HEK293T (cell line): ENCODE measurements around the gene YEATS4.

ENCODE experiments used
- ARNT ChIP-seq: fragments of 450-650 bp; IDR thresholded peaks from 2 replicates; pipeline ENCODE4 v1.6.1; 2017; ENCODE audit warnings: mild to moderate bottlenecking
- BHLHE40 ChIP-seq: fragments of 450-650 bp; IDR thresholded peaks from 2 replicates; pipeline ENCODE4 v1.6.1; 2016; ENCODE audit warnings: mild to moderate bottlenecking, moderate library complexity, borderline replicate concordance
- ELF4 ChIP-seq: fragments of 450-650 bp; IDR thresholded peaks from 2 replicates; pipeline ENCODE4 v1.6.1; 2017; ENCODE audit warnings: antibody characterized with exemption
- FOXA1 ChIP-seq: fragments of 450-650 bp; IDR thresholded peaks from 2 replicates; pipeline ENCODE4 v1.6.1; 2016; ENCODE audit warnings: mild to moderate bottlenecking
- FOXK2 ChIP-seq: fragments of 450-650 bp; IDR thresholded peaks from 2 replicates; pipeline ENCODE4 v1.6.1; 2016; ENCODE audit warnings: mild to moderate bottlenecking
- FOXM1 ChIP-seq: fragments of 450-650 bp; IDR thresholded peaks from 2 replicates; pipeline ENCODE4 v1.6.1; 2017; ENCODE audit warnings: mild to moderate bottlenecking, borderline replicate concordance
- HDGF ChIP-seq: fragments of 450-650 bp; IDR thresholded peaks from 2 replicates; pipeline ENCODE4 v1.6.1; 2017; ENCODE audit warnings: antibody characterized with exemption, borderline replicate concordance
- NFRKB ChIP-seq: fragments of 450-650 bp; IDR thresholded peaks from 2 replicates; pipeline ENCODE4 v1.6.1; 2016; ENCODE audit warnings: mild to moderate bottlenecking, moderate library complexity
- SP1 ChIP-seq: fragments of 450-650 bp; IDR thresholded peaks from 2 replicates; pipeline ENCODE4 v1.6.1; 2017
- SUZ12 ChIP-seq: fragments of 450-650 bp; IDR thresholded peaks from 2 replicates; pipeline ENCODE4 v1.6.1; 2016; ENCODE audit warnings: mild to moderate bottlenecking
- TARDBP ChIP-seq: fragments of 450-650 bp; IDR thresholded peaks from 2 replicates; pipeline ENCODE4 v1.6.1; 2016
- ZNF384 ChIP-seq: fragments of 450-650 bp; IDR thresholded peaks from 2 replicates; pipeline ENCODE4 v1.6.1; 2016

DNA sequence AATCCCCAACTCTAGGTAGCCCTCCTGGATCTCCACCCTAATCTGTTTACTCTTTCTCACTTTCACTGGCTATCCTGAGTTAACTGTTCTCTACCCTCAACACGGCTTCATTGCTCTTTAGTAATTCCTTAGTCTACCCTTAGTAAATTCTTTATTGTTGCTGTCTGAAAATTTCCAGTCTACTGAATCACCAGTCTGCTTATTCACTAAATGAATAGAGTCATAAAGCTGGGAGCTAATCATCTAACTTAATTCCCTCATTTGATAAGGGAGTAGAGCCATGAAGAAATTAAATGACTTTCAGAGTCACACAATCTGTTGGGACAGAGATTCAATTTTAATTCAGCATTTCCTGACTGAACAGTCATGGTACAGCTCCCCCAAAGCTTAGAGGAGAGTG, 36.5 kb downstream of the YEATS4 start:
- no peak for TF ChIP-seq ZNF384
- TF ChIP-seq SP1 = no peak
- TF ChIP-seq FOXK2 = no peak
- no peak for TF ChIP-seq FOXM1
- TF ChIP-seq TARDBP = no peak
- no peak for TF ChIP-seq SUZ12
- TF ChIP-seq HDGF = no peak
- no peak for TF ChIP-seq ARNT
- no peak for TF ChIP-seq BHLHE40
- no peak for TF ChIP-seq FOXA1
- no peak for TF ChIP-seq NFRKB
- no peak for TF ChIP-seq ELF4
